DND-41 (cell line): ENCODE data around the gene POLRMT.

ENCODE experiments used
- EZH2 ChIP-seq: IDR thresholded peaks from 3 replicates; pipeline ENCODE4 v1.6.1; 2012; ENCODE audit warnings: borderline replicate concordance, low read depth, mild to moderate bottlenecking, moderate library complexity, low read length, inconsistent platforms; ENCODE audit not compliant: severe bottlenecking
- TF ChIP-seq, protein P1 (sequence below): IDR thresholded peaks from 2 replicates; pipeline ENCODE4 v1.5.1; 2012; ENCODE audit warnings: borderline replicate concordance, low read length, moderate library complexity, mild to moderate bottlenecking; ENCODE audit not compliant: poor library complexity, severe bottlenecking; ENCODE audit errors: extremely low read depth

DNA sequence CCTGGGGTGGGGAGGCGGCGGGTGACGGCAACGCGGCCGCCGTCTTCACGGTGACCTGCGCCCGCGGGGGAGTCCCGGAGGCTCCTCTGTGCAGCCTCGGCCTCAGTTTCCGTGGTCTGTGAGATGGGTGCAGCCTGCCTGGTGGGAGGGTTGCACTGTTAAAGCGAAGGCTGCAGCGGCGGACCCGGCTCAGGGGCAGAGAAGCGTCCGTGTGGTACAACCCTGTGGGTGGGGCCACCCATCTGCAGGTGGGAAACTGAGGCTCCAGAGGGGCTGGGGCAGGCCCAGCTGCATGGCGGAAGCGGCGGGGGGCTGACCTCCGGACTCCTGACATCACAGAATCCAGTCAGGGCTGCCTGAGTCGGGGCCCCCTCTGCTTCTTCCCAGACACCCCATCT, 6.8 kb upstream of the POLRMT start:
- no peak for TF ChIP-seq EZH2
- TF ChIP-seq, protein P1, sequence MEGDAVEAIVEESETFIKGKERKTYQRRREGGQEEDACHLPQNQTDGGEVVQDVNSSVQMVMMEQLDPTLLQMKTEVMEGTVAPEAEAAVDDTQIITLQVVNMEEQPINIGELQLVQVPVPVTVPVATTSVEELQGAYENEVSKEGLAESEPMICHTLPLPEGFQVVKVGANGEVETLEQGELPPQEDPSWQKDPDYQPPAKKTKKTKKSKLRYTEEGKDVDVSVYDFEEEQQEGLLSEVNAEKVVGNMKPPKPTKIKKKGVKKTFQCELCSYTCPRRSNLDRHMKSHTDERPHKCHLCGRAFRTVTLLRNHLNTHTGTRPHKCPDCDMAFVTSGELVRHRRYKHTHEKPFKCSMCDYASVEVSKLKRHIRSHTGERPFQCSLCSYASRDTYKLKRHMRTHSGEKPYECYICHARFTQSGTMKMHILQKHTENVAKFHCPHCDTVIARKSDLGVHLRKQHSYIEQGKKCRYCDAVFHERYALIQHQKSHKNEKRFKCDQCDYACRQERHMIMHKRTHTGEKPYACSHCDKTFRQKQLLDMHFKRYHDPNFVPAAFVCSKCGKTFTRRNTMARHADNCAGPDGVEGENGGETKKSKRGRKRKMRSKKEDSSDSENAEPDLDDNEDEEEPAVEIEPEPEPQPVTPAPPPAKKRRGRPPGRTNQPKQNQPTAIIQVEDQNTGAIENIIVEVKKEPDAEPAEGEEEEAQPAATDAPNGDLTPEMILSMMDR, result no peak
